Trophoblast cell (in vitro differentiated cells and primary cell): ENCODE results near the gene TMEM63B.

Experiments
- DNase-seq, 2 donors: peaks; one replicate each; pipeline ENCODE4 v3.0.0-alpha.2; 2016
- H2AFZ ChIP-seq: 2 replicates; pipeline ENCODE4 v1.6.1; 2013; ENCODE audit warnings: low read length, moderate library complexity, mild to moderate bottlenecking; ENCODE audit not compliant: insufficient read depth, poor library complexity
- H2AK5ac ChIP-seq: 2 replicates; pipeline ENCODE4 v1.6.1; 2013; ENCODE audit warnings: mild to moderate bottlenecking, low read length
- H2BK120ac ChIP-seq: 2 replicates; pipeline ENCODE4 v1.6.1; 2013; ENCODE audit warnings: low read length, mild to moderate bottlenecking, moderate library complexity; ENCODE audit not compliant: insufficient read depth, poor library complexity
- H2BK12ac ChIP-seq: 2 replicates; pipeline ENCODE4 v1.6.1; 2013; ENCODE audit warnings: mild to moderate bottlenecking, low read length, moderate library complexity
- H2BK5ac ChIP-seq: 2 replicates; pipeline ENCODE4 v1.6.1; 2013; ENCODE audit warnings: low read length, low read depth, moderate library complexity, mild to moderate bottlenecking; ENCODE audit not compliant: poor library complexity
- H3K14ac ChIP-seq: 2 replicates; pipeline ENCODE4 v1.6.1; 2013; ENCODE audit warnings: mild to moderate bottlenecking, low read length
- H3K18ac ChIP-seq: 2 replicates; pipeline ENCODE4 v1.6.1; 2013; ENCODE audit warnings: mild to moderate bottlenecking, low read length
- H3K23ac ChIP-seq: 2 replicates; pipeline ENCODE4 v1.6.1; 2013; ENCODE audit warnings: low read length
- H3K27ac ChIP-seq: 2 replicates; pipeline ENCODE4 v1.5.1; 2013; ENCODE audit warnings: low read depth, mild to moderate bottlenecking, inconsistent platforms, low read length, moderate library complexity
- H3K27me3 ChIP-seq: 2 replicates; pipeline ENCODE4 v1.6.1; 2013; ENCODE audit warnings: inconsistent platforms, mild to moderate bottlenecking, low read length, moderate library complexity; ENCODE audit not compliant: insufficient read depth
- H3K36me3 ChIP-seq, 2 experiments: 1 replicate in 1 of 2; 2 replicates in 1 of 2; pipeline ENCODE4 v1.6.1; 2013; ENCODE audit warnings: low read length in 2 of 2, mild to moderate bottlenecking in 2 of 2, moderate library complexity in 1 of 2; ENCODE audit not compliant: insufficient read depth in 2 of 2, control insufficient read depth in 1 of 2
- H3K4ac ChIP-seq: 2 replicates; pipeline ENCODE4 v1.6.1; 2013; ENCODE audit warnings: low read depth, mild to moderate bottlenecking, low read length, moderate library complexity
- H3K4me1 ChIP-seq, 2 experiments: 1 replicate in 1 of 2; 2 replicates in 1 of 2; pipeline ENCODE4 v1.6.1; 2013; ENCODE audit warnings: low read length in 2 of 2, mild to moderate bottlenecking in 2 of 2, moderate library complexity in 1 of 2; ENCODE audit not compliant: insufficient read depth in 2 of 2, control insufficient read depth in 1 of 2
- H3K4me2 ChIP-seq: 2 replicates; pipeline ENCODE4 v1.6.1; 2013; ENCODE audit warnings: inconsistent platforms, mild to moderate bottlenecking, low read length, moderate library complexity
- H3K4me3 ChIP-seq: 2 replicates; pipeline ENCODE4 v1.5.1; 2013; ENCODE audit warnings: mild to moderate bottlenecking, low read depth, low read length, inconsistent platforms
- H3K79me1 ChIP-seq: one replicate; pipeline ENCODE4 v1.6.1; 2013; ENCODE audit warnings: low read length
- H3K79me2 ChIP-seq: 2 replicates; pipeline ENCODE4 v1.6.1; 2013; ENCODE audit warnings: low read length, mild to moderate bottlenecking; ENCODE audit not compliant: control insufficient read depth, insufficient read depth, poor library complexity
- H3K9ac ChIP-seq: 2 replicates; pipeline ENCODE4 v1.6.1; 2013; ENCODE audit warnings: mild to moderate bottlenecking, low read length
- H3K9me3 ChIP-seq: 2 replicates; pipeline ENCODE4 v1.6.1; 2013; ENCODE audit warnings: low read depth, mild to moderate bottlenecking, control low read depth, inconsistent platforms, low read length; ENCODE audit not compliant: insufficient read depth
- H4K12ac ChIP-seq: 2 replicates; pipeline ENCODE4 v1.6.1; 2013; ENCODE audit warnings: low read depth, mild to moderate bottlenecking, low read length, moderate library complexity
- H4K8ac ChIP-seq: 2 replicates; pipeline ENCODE4 v1.6.1; 2013; ENCODE audit warnings: low read depth, mild to moderate bottlenecking, low read length, moderate library complexity
- H4K91ac ChIP-seq: one replicate; pipeline ENCODE4 v1.6.1; 2013; ENCODE audit warnings: low read depth, mild to moderate bottlenecking, low read length, moderate library complexity
- WGBS: extraction: QIAGEN DNeasy Blood & Tissue Kit; methylation state at CpG from one replicate; pipeline ENCODE4 v1.1.7; 2013; ENCODE audit warnings: missing lambda C conversion rate; ENCODE audit not compliant: insufficient read length, insufficient coverage; ENCODE audit errors: extremely low coverage; 5-methylcytosine and 5-hydroxymethylcytosine counted together

Gene TMEM63B

DNA sequence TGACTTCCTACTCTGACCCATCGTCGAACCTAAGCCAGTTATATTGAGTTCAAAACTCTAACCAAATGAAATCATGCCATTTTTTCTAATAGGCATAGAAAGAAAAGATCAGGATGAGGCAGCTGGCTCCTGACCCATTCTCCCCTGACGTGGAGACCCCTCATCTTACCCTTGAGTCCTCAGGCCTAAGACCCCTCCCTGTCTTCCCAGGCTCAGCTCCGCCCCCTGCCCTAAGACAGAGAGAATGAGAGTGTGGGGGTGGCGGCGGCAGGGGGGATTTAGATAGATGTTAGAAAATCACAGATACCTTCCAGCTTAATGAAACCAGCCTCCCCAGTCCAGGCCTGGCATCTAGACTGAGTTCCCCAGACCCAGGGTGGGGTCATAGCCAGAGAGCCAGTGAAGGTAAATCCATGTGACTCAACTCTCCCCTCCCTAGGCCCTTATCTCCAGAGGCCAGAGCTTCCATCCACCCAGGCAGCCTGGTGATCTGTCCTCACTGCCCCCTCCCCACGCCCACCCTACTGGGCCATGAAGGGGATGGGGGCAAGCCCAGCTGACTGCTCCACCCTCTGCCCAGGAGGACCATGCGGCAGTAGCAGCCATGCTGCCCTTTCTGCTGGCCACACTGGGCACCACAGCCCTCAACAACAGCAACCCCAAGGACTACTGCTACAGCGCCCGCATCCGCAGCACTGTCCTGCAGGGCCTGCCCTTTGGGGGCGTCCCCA lies 6.8 kb downstream of the TMEM63B start:
- H3K9ac ChIP-seq, result no peak overlapping the region
- peaks cover 3% of the 10 kb centered on the region in 2 experiments for H3K4me1 ChIP-seq
- no peak for DNase-seq
- H3K14ac ChIP-seq, result no peak overlapping the region
- no peaks in the 10 kb centered on the region for H3K79me1 ChIP-seq
- H3K4ac ChIP-seq, result no peak overlapping the region
- WGBS, result no CpG with 5 or more reads among the region's 12 CpGs
- no peak overlapping the region for H2BK5ac ChIP-seq
- no peak overlapping the region for H3K23ac ChIP-seq
- H3K36me3 ChIP-seq, result peaks cover 16 to 26% of the 10 kb centered on the region in 2 experiments
- no peak overlapping the region for H2BK12ac ChIP-seq
- H3K9me3 ChIP-seq, result peaks cover 1% of the 10 kb centered on the region
- no peak overlapping the region for H3K18ac ChIP-seq
- H2AK5ac ChIP-seq, result no peak overlapping the region
- H3K79me2 ChIP-seq, result no peaks in the 10 kb centered on the region
- H3K27me3 ChIP-seq, result no peaks in the 10 kb centered on the region
- no peak overlapping the region for H2BK120ac ChIP-seq
- H4K8ac ChIP-seq, result no peak overlapping the region
- H4K12ac ChIP-seq, result no peak overlapping the region
- no peak overlapping the region for H4K91ac ChIP-seq
- no peak overlapping the region for H3K27ac ChIP-seq
- no peak overlapping the region for H2AFZ ChIP-seq
- no peak overlapping the region for H3K4me2 ChIP-seq
- H3K4me3 ChIP-seq, result no peak overlapping the region

DNA sequence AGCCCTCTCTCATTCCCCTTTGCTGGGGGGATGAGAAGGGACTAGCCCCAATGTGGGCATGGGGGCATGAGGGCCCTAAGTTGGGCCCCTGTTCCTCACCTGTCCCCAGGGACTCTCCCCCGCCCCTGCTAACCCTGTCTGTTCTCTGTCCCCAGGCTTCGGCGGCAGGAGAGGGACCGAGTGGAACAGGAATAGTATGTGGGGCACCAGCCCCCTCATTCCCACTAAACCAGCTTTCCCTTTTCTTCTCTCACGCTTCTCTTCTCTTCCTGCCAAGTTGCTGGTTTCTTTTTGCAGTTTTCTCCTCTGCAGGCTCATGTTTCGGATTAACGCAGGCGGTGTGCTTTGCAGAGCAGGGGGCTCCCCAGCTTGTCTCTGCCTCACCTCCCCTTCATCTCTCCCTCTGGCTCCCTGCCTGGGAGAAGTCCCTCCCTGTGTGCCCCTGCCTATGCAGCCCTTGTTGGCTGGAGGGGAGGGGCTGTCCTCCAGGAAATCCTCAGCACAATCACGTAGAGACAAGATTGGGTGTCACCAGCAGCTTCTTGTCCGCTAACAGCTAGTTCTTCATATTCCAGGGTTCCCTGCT lies 7.9 kb downstream of the TMEM63B start:
- H3K9me3 ChIP-seq, result peaks cover 1% of the 10 kb centered on the region
- no peak overlapping the region for H2BK12ac ChIP-seq
- H3K4ac ChIP-seq, result no peak overlapping the region
- no peak overlapping the region for H2AFZ ChIP-seq
- no peaks in the 10 kb centered on the region for H3K27me3 ChIP-seq
- H3K4me2 ChIP-seq, result no peak overlapping the region
- H2BK120ac ChIP-seq, result no peak overlapping the region
- H4K12ac ChIP-seq, result no peak overlapping the region
- no peaks in the 10 kb centered on the region for H3K79me1 ChIP-seq
- DNase-seq, result no peak
- H3K9ac ChIP-seq, result no peak overlapping the region
- no peaks in the 10 kb centered on the region for H3K79me2 ChIP-seq
- H2AK5ac ChIP-seq, result no peak overlapping the region
- WGBS, result no CpG with 5 or more reads among the region's 10 CpGs
- H3K4me1 ChIP-seq, result peaks cover 3% of the 10 kb centered on the region in 2 experiments
- H3K36me3 ChIP-seq, result peaks cover 27 to 34% of the 10 kb centered on the region in 2 experiments
- no peak overlapping the region for H3K4me3 ChIP-seq
- H3K18ac ChIP-seq, result no peak overlapping the region
- H4K8ac ChIP-seq, result no peak overlapping the region
- no peak overlapping the region for H3K23ac ChIP-seq
- H4K91ac ChIP-seq, result no peak overlapping the region
- no peak overlapping the region for H2BK5ac ChIP-seq
- H3K27ac ChIP-seq, result no peak overlapping the region
- no peak overlapping the region for H3K14ac ChIP-seq

- Histone ChIP-seq H3K36me3 (peaks cover 33 to 40% of the 10 kb centered on the region in 2 experiments), H2AFZ (no peak overlapping the region), H4K91ac (no peak overlapping the region), H2AK5ac (no peak overlapping the region), H3K4me3 (no peak overlapping the region), H3K4me2 (no peak overlapping the region), H3K4ac (no peak overlapping the region), H4K8ac (no peak overlapping the region), H3K14ac (no peak overlapping the region), H2BK120ac (no peak overlapping the region), H3K79me2 (no peaks in the 10 kb centered on the region), H3K23ac (no peak overlapping the region), H3K9me3 (peaks cover 1% of the 10 kb centered on the region), H3K9ac (no peak overlapping the region), H3K18ac (no peak overlapping the region), H3K27me3 (no peaks in the 10 kb centered on the region), H2BK5ac (no peak overlapping the region), H3K79me1 (no peaks in the 10 kb centered on the region), H2BK12ac (no peak overlapping the region), H3K27ac (no peak overlapping the region), H4K12ac (no peak overlapping the region), H3K4me1 (peaks cover 3% of the 10 kb centered on the region in 2 experiments)
- no CpG with 5 or more reads among the region's 7 CpGs for WGBS
- no peak for DNase-seq
Observed at GRCh38 chr6:44135875-44136274, 8.5 kb downstream of the TMEM63B start.

GRCh38 chr6:44138717-44139350 lies 11.5 kb downstream of the TMEM63B start:
- no peaks in the 10 kb centered on the region for H3K27me3 ChIP-seq
- no peak overlapping the region for H2BK12ac ChIP-seq
- no peaks in the 10 kb centered on the region for H3K4me1 ChIP-seq
- H3K36me3 ChIP-seq, result peaks cover 44 to 46% of the 10 kb centered on the region in 2 experiments
- no peak overlapping the region for H2AK5ac ChIP-seq
- no peak overlapping the region for H3K27ac ChIP-seq
- no peak overlapping the region for H3K4me2 ChIP-seq
- H3K14ac ChIP-seq, result no peak overlapping the region
- no peak overlapping the region for H3K4ac ChIP-seq
- H3K79me1 ChIP-seq, result no peaks in the 10 kb centered on the region
- no peak overlapping the region for H4K8ac ChIP-seq
- H2BK5ac ChIP-seq, result no peak overlapping the region
- H3K4me3 ChIP-seq, result no peak overlapping the region
- no peak overlapping the region for H3K9ac ChIP-seq
- no peak overlapping the region for H4K12ac ChIP-seq
- H3K23ac ChIP-seq, result no peak overlapping the region
- DNase-seq, result no peak
- no peak overlapping the region for H2BK120ac ChIP-seq
- no peak overlapping the region for H2AFZ ChIP-seq
- H3K18ac ChIP-seq, result no peak overlapping the region
- H3K79me2 ChIP-seq, result no peaks in the 10 kb centered on the region
- peaks cover 1% of the 10 kb centered on the region for H3K9me3 ChIP-seq
- no CpG with 5 or more reads among the region's 6 CpGs for WGBS
- no peak overlapping the region for H4K91ac ChIP-seq
